Measurements from ENCODE around the gene WNT7A.

The WNT7A gene

GRCh38 chr3:13792512-13793371 lies 87.1 kb downstream of the WNT7A start:
- DNase-seq (ENCODE audit: low read depth in 2 of 2), result no peak

GRCh38 chr3:13792051-13792490 lies 87.8 kb downstream of the WNT7A start:
- no peak for DNase-seq (ENCODE audit: low read depth in 2 of 2)

- DNase-seq (ENCODE audit: low read depth in 2 of 2), result no peak
Observed at GRCh38 chr3:13791198-13792050, 88.4 kb downstream of the WNT7A start.

GRCh38 chr3:13790376-13791197 lies 89.3 kb downstream of the WNT7A start:
- no peak for DNase-seq (ENCODE audit: low read depth in 2 of 2)

GRCh38 chr3:13788522-13789424 lies 91.1 kb downstream of the WNT7A start:
- no peak for DNase-seq (ENCODE audit: low read depth in 2 of 2)

- DNase-seq (ENCODE audit: low read depth in 2 of 2), result no peak
Observed at GRCh38 chr3:13787533-13788132, 92.2 kb downstream of the WNT7A start.

- no peak for DNase-seq (ENCODE audit: low read depth in 2 of 2)
Observed at GRCh38 chr3:13786811-13787210, 93.1 kb downstream of the WNT7A start.

- DNase-seq (ENCODE audit: low read depth in 2 of 2), result no peak
Observed at GRCh38 chr3:13785853-13786436, 93.9 kb downstream of the WNT7A start.

GRCh38 chr3:13785351-13785750 lies 94.5 kb downstream of the WNT7A start:
- DNase-seq (ENCODE audit: low read depth in 2 of 2), result no peak

- DNase-seq (ENCODE audit: low read depth in 2 of 2), result no peak
Observed at GRCh38 chr3:13783476-13783875, 96.4 kb downstream of the WNT7A start.

- no peak for DNase-seq (ENCODE audit: low read depth in 2 of 2)
Observed at GRCh38 chr3:13782501-13782900, 97.4 kb downstream of the WNT7A start.

- DNase-seq (ENCODE audit: low read depth in 2 of 2), result no peak
Observed at GRCh38 chr3:13781417-13781816, 98.5 kb downstream of the WNT7A start.

GRCh38 chr3:13780432-13781176 lies 99.3 kb downstream of the WNT7A start:
- DNase-seq (ENCODE audit: low read depth in 2 of 2), result no peak

- no peak for DNase-seq (ENCODE audit: low read depth in 2 of 2)
Observed at GRCh38 chr3:13776253-13777050, 103.4 kb downstream of the WNT7A start.

- DNase-seq (ENCODE audit: low read depth in 2 of 2), result no peak
Observed at GRCh38 chr3:13772885-13773745, 106.8 kb downstream of the WNT7A start.

GRCh38 chr3:13772321-13772745 lies 107.5 kb downstream of the WNT7A start:
- no peak for DNase-seq (ENCODE audit: low read depth in 2 of 2)

GRCh38 chr3:13771496-13771895 lies 108.4 kb downstream of the WNT7A start:
- DNase-seq (ENCODE audit: low read depth in 2 of 2), result no peak
